22Rv1 (cell line): ENCODE data around the gene INTS6.

ENCODE experiments used
- H3K27ac ChIP-seq: fragments of 450-650 bp; 2 replicates; pipeline ENCODE4 v1.5.1; 2017
- CTCF ChIP-seq: fragments of 450-650 bp; IDR thresholded peaks from 2 replicates; pipeline ENCODE4 v1.5.1; 2017; ENCODE audit warnings: mild to moderate bottlenecking
- ZFX ChIP-seq: fragments of 450-650 bp; IDR thresholded peaks from 2 replicates; pipeline ENCODE4 v1.6.1; 2017; ENCODE audit warnings: antibody characterized with exemption, borderline replicate concordance

INTS6 gene

DNA sequence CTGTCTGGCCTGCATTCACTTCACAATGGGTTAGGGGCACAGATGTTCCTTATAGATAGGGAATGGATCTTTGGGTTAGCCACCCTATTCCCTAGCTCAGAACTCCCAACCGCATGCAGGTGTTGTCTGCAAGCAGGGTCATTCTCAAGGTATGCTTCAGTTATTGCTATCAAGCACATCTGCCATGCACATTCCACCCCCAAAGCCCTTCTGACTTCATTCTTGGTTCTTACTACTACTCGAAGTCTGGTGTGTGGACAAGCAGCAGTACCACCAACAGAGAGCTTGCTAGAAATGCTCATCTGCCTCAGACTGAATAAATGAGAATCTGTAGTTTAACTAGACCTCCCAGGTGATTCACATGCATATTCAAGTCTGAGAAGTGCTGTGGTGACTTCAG, 82.0 kb downstream of the INTS6 start:
- H3K27ac ChIP-seq: no peak overlapping the region
- no peak for TF ChIP-seq ZFX

DNA sequence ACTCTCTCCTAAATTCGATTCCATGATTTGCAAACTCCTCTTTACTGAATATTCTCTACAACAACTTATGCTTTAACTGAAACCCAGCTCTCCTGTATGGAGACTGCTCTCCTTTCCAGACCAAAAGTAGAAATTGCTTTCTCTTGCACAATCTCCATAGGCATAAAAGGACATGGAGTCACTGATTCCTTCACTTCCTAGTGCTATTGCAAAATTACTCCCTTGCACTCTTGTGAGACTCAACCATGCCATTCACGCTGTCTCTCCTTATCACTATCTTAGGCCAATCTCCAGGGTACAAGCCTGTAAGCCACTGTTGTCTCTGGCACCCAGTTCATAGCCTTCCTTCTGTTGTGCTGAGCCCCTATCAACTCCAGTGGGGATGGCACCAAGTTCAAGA, 82.7 kb downstream of the INTS6 start:
- TF ChIP-seq ZFX: no peak
- no peak overlapping the region for H3K27ac ChIP-seq

- TF ChIP-seq CTCF (no peak), ZFX (no peak)
- H3K27ac ChIP-seq: no peak overlapping the region
These were observed 88.3 kb downstream of the INTS6 start for GRCh38 chr13:51364404-51365008.

DNA sequence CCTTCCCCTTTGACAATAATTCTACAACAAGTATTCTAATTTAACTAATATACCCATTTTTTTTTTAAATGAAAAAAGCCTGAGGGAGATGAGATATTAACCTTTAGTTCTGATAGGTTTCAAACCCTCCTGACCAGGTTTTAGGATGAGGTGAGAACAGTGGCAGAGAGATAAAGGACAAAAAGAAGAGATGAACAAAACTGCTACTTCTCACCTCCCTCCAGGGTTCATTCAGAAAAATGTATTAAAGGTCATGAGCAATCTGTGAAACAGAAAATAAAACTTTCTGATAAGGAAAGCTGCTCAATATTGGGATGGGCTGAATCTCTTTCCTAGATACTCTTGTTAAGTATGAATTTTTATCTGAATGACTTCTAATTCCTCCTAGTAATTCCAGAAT, 89.2 kb downstream of the INTS6 start:
- H3K27ac ChIP-seq: no peak overlapping the region
- TF ChIP-seq ZFX (no peak), CTCF (no peak)

GRCh38 chr13:51361106-51361505, 91.7 kb downstream of the INTS6 start:
- TF ChIP-seq ZFX (no peak), CTCF (no peak)
- no peak overlapping the region for H3K27ac ChIP-seq

DNA sequence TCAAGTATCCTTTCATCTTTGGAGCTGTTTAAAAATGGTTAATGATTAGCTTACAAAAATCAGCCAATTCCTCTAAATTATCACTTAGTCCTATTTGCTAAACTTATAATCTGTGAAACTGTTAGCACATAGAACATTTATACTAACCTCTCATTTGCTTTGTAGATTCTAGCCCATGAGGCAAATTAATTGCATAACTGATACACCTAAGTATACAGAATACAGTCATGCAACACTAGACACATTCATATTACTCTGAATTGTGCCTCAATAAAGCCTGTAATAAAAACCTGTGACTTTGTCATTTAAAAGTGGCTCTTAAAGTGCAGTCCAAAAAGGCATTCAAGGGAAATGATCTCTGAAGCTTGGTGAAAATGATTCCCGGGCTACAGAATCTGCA, 92.3 kb downstream of the INTS6 start:
- no peak overlapping the region for H3K27ac ChIP-seq
- no peak for TF ChIP-seq CTCF
- TF ChIP-seq ZFX: no peak

- no peak overlapping the region for H3K27ac ChIP-seq
- TF ChIP-seq CTCF: no peak
- no peak for TF ChIP-seq ZFX
These were observed 93.5 kb downstream of the INTS6 start for GRCh38 chr13:51359352-51359751.

DNA sequence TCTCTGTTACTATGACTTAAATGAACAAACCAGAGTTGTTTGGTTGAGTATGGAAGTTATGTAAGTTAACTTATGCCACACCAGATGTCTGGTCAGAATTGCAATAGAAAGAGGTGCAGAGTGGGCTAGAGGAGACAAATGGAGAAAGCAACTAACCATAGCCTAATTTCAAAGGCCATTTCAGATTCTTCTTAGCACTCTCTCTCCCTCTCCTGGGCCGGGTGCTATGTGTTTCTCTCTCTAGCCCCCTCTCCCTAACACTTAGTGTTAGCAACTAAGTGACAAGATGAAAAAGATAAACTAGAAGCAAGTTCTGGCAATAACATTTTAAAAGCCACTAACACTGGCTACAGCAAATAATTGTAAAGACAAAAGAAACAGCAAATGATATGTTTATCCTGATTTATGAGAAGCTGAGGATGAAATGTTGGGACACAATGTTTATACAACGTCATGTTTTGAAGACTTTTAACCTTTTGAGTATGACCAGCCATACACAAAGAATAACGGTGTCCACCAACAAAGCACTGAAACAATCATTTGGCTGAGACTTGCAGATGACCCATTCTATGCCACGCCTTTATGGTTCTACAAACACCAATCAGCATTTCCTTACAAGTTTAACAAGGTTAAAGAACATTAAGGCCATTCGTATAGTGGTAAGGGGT, 94.8 kb downstream of the INTS6 start:
- TF ChIP-seq ZFX (no peak), CTCF (no peak)
- no peak overlapping the region for H3K27ac ChIP-seq
